HepG2 (cell line): ENCODE results near the gene ZNF816.
"Not testable (repeated sequence)": the region's sequence is repeated elsewhere in the genome, so short reads cannot be mapped to it uniquely, and the experiment has no call there.

Experiments
- NFE2L1 ChIP-seq: sonication (generic); formaldehyde crosslinking; IDR thresholded peaks from 2 replicates; pipeline ENCODE4 v1.4.0; 2020; ENCODE audit warnings: missing genetic modification reagents, mild to moderate bottlenecking, borderline replicate concordance
- TF ChIP-seq, protein P1 (sequence below): sonication (generic); formaldehyde crosslinking; IDR thresholded peaks from 2 replicates; pipeline ENCODE4 v1.5.1; 2020; ENCODE audit warnings: missing genetic modification reagents, mild to moderate bottlenecking, borderline replicate concordance

DNA sequence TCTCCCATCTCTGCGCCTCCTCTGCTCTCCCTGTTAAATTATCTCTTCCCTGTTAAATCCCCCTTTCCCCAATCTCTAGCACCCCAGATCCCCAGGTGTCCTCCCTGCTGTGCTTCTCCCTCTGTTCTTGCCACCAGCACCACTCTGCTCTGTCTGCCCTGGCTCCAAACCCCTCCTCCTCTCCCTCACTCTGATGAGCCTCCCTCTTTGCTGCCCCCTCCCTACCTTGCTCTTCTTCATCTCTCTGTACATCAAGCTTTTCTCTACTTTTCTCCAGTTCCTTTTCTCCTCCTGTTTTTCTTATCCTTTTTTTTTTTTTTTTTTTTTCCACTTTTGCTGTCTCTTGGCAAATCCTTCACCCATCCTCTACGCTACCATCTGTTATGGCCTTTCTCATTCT lies 21.2 kb downstream of the ZNF816 start:
- TF ChIP-seq, protein P1, sequence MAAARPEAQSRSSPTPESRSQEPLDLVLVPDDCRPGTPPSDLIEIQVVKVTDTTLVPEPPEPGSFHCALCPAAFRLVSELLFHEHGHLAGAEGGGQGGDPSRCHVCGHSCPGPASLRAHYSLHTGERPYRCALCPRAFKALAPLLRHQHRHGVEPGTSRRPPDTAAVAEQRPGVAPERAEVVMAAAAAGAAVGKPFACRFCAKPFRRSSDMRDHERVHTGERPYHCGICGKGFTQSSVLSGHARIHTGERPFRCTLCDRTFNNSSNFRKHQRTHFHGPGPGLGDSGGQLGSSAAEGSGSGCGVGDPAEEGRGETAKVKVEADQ (CRISPR knock-in tag): not testable (repeated sequence)
- TF ChIP-seq NFE2L1: not testable (repeated sequence)
